SU-DHL-6 (cell line): ENCODE measurements around the gene SLC9A3.

Source experiments
- EZH2phosphoT487 ChIP-seq: fragments of 200-600 bp; sonication (generic), shearing (Covaris generic); conservative IDR thresholded peaks from 2 replicates; pipeline ENCODE4 v1.6.1; 2018; ENCODE audit warnings: mild to moderate bottlenecking, antibody characterized with exemption, low read length, moderate library complexity, mixed read lengths
- TF ChIP-seq, protein P1 (sequence below): fragments of 200-600 bp; sonication (generic); IDR thresholded peaks from one replicate; pipeline ENCODE4 v1.5.1; 2017; ENCODE audit warnings: antibody characterized with exemption, mild to moderate bottlenecking, low read length, moderate library complexity; ENCODE audit not compliant: insufficient read depth, poor library complexity, severe bottlenecking

DNA sequence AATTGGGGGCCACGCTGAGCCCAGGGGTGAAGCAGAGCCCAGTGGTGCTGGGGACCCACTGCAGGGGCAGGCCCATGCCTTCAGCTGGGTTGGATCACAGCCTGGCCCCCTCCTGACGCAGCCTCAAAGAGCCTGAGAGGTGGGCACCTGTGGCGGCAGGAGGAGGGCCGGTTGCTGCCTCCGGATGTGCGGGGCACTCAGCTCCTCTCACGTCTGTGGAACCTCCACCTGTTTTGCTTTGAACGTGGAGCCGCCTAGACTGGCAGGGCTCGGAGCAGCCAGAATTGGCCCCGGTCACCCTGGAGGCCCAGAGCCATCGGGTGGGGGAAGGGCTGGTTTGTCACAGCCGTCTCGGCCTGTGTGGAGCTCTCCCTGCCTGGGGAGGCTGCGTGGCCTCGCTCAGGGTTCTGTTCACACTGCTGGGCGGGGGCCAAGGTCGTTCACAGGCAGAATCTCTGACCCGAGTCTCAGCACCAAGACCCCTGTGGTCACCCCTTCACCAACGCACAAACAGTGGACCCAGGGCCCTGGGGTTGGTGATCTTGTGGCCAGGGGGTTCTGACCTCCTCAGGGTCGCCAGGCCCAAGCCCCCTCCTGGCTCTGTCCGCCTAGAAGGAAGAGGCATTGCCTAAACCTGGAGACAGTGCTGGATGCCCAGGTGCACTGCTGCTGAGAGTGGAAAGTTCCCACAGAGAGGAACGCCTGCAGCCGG, 9.2 kb upstream of the SLC9A3 start:
- TF ChIP-seq, protein P1, sequence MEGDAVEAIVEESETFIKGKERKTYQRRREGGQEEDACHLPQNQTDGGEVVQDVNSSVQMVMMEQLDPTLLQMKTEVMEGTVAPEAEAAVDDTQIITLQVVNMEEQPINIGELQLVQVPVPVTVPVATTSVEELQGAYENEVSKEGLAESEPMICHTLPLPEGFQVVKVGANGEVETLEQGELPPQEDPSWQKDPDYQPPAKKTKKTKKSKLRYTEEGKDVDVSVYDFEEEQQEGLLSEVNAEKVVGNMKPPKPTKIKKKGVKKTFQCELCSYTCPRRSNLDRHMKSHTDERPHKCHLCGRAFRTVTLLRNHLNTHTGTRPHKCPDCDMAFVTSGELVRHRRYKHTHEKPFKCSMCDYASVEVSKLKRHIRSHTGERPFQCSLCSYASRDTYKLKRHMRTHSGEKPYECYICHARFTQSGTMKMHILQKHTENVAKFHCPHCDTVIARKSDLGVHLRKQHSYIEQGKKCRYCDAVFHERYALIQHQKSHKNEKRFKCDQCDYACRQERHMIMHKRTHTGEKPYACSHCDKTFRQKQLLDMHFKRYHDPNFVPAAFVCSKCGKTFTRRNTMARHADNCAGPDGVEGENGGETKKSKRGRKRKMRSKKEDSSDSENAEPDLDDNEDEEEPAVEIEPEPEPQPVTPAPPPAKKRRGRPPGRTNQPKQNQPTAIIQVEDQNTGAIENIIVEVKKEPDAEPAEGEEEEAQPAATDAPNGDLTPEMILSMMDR: no peak
- TF ChIP-seq EZH2phosphoT487: no peak
